Stimulated activated CD8-positive, alpha-beta memory T cell treated with anti-CD3 and anti-CD28 coated beads, Interleukin-4, amount 100 ng/mL, for 1 hour (primary cell): ENCODE results near the gene SLC25A51.

Source experiments
- DNase-seq, 2 donors: peaks; one replicate each; pipeline ENCODE4 v3.0.0-alpha.2; 2020; ENCODE audit warnings: low read depth in 2 of 2, low spot score in 1 of 2

The SLC25A51 gene

DNA sequence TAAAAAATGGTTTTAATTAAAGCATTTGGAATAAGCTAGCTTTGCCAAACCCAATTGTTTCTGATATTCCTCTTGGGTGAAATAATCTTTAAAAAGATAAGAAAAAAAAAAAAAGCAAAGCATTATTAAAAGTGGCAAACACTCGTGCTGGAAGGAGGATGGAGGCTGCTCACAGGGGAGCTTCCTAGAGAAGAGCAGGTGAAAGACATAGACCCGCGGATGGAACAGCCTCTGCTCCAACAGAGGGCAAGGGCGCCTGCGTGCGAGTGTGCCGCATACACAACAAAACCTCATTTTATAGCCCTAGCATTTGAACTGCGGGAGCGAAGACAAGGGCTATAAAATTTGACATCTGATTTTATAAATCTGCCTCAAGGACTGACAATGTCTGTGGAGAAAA is 33.4 kb upstream of the SLC25A51 start:
- DNase-seq, result no peak

DNA sequence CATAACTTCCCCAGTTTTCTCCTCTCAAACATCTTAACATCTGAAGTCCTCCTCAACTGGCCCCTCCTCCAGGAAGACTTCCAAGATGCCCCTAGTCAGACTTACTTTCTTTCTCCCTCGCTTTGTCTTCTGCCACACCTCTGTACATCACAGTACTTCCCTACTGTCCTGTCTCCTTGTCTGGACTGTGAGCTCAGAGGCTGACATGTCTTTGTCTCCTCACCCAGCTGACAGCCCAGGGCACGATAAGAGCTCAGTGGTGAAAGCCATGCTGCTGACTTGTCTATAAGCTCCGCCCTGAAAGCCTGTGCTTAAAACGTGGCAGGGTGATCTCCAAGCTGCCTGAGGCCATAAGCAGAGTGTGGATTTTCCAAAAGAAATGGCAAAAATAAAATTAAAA is 33.0 kb upstream of the SLC25A51 start:
- no peak for DNase-seq

DNA sequence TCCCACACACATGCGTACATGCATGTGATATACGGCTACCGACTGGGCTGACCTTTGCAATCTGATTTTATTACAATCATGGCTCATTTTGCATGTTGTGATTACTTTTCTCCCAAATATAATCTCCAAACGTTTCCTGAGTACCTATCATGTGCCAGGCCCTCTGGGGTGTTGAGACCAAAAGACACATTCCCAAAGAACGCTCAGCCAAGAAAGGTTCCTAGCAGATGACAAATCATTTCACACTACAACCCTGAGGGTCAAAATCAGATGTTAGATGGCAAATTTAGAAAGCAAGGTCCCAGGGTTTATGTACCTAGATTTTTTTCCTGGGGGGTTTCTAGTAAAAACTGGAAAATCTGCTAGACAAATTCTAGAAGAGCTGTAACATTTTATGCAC is 32.4 kb upstream of the SLC25A51 start:
- DNase-seq, result no peak

DNA sequence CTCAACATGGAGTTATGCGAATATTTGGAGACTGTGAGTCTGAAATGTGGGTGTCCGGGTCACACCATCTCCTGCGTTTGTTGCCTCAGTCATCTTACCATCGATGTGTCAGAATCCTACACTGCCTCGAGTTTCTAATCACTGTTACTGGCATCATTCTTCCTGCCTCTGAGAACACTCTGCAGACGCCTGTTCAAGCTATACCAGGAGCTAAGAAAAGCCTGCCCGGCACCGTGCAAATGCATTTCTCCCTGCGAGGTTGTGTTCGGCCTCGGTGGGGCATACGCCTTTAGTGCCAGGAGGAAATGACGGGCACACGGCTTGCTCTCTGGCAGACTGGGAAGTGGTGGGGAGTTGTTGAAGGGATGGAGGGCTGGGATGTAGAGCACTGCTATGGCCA is 31.2 kb upstream of the SLC25A51 start:
- no peak for DNase-seq

DNA sequence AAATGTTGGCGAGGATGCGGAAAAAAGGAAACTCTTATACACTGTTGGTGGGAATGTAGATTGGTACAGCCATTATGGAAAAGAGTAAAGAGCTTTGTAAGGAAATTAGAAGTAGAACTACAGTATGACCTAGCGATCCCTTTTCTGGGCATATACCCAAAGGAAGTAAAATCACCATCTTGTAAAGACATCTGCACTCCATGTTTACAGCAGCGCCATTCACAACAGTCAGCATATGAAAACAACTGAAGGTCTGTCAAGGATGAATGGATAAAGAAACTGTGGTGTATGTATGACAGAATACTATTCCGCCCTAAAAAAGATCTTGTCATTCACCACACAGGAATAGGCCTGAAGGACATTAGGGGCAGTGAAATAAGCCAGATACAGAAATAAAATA is 27.7 kb upstream of the SLC25A51 start:
- no peak for DNase-seq

DNA sequence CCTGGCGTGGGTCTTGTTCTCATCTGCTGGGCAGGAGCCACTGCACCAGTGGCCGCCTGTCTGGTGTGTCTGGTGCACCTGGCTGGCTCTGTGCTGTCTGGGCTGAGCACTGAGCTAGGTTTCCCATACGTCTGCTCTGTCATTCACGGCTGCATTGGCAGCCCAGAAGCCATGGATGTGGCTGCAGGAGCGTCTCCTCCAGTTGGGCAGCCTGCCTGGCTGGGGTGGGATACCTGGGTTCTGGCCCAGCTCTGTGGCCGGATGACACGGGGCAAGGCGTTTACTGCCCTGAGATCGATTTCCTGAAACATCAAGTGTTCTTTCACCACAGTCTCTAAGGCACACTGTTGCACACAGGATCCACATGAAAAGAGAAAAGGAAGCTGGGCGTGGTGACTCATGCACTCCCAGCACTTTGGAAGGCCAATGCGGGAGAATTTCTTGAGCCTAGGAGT is 25.5 kb upstream of the SLC25A51 start:
- no peak for DNase-seq

DNA sequence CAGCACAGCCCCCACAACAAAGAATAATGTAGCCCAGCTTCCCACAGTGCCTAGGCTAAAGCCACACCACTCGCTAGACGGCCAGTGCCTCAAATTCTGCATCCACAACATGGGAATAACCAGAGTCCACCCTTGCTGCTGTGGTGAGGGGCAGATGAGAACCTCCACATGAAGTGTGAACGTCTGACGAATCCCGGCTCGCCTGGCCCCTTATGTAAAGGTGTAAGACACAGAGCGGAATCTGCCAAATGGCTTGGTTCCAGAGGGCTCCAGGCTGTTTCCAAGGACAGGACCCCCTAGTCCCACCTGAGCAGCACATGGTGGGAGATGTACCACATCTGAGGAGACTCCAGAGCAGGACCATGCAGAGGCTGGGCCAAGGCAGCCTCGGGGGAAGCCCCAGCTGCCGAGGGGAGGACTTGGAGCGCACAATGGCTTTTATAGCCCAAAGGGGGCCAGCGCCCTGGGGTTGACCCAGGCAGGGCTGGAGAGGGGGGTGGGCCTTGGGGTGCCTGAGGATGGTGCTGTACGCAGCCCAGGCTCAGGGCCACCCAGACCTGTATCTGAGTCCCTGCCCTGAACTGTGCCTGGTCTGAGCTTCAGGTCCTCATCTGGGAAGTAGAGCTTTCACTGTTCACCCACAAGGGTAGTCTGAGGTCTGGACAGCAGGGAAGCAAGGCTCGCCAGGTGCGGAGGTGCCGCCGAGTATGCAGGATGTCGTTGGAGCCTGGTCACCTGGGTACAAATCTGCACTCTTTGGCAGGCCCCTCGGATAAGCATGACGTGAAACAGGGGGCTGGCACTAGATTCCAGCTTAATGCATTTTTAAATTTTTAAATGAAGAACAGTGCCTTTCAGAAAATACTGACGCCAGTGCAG is 24.9 kb upstream of the SLC25A51 start:
- no peak for DNase-seq

DNA sequence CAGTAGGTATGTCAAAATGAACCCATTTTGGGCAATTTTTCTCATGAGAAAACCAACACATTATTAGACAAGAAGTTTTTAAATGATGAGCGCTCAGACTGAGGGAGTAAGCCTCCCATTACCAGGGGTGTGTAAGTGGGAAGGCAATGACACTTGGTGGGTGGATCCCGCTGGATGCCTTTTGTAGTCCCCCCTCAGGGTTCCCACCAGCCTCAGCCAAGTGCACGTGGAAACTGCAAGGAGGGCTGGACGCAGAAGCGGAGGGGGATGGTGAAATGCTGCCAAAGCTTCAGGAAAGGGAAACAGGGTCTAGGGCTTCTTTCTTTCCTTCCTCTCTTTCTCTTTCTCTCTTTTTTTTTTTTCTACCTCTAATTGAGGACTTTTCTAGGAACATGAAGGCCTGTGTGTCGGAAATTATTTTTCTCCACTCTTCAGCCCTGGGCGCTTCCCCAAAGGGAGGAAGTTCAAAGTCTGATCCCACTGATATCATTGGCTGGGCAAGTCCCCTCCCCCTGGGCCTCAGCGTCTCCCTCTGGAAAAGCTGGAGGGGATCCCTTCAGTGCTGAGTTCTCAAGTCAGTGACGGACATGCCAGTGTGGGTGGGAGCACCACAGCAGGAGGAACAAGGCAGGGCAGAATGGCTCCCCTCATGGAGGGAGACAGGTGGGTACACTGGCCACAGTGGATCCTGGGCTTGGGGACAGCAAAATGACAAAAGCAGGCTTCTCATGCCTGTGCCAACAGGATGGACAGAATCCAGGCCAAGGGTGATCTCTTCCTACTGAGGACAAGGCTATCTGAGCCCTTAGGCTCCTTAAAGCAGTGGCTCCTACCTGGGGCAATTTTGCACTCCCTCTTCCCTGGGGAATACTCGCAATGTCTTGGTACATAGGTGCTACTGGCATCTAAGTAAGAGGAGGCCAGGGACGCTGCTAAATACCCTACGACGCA is 23.9 kb upstream of the SLC25A51 start:
- no peak for DNase-seq

DNA sequence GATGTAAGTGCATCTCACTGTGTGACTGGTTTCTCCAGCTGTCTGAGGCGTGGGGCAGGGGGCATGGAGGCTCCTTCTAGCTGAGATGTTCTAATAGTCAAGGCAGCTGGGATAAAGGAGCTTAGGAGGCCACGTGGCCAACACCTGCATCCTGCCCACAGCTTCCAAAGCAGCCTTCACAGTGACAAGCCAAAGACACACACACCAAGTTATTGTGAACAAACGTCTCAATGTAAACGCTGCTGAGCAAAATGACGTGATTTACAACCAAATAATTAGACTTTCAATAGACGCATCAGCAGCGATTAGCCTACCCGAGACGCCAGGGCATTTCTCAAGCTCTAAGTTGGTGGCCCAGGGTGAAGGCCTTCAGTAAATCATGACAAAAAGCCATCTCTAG is 23.2 kb upstream of the SLC25A51 start:
- DNase-seq, result no peak

DNA sequence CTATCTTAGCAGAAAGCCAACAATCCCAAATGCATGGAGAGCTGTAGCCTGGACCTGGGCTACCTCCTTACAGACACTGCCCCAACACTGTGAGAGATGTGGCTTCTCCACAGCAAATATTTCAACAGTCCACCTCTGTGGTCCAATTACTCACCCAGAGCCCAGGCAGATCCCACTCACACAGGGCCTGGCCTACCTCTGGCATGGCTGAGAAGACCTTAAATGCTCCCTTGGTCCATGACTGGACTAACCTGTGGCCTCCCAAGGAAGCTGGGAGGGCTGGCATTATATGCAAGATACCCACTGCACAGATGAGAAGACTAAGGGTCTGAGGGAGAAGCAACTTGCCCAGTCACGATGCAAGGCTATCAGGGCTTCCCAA is 22.8 kb upstream of the SLC25A51 start:
- DNase-seq, result no peak

DNA sequence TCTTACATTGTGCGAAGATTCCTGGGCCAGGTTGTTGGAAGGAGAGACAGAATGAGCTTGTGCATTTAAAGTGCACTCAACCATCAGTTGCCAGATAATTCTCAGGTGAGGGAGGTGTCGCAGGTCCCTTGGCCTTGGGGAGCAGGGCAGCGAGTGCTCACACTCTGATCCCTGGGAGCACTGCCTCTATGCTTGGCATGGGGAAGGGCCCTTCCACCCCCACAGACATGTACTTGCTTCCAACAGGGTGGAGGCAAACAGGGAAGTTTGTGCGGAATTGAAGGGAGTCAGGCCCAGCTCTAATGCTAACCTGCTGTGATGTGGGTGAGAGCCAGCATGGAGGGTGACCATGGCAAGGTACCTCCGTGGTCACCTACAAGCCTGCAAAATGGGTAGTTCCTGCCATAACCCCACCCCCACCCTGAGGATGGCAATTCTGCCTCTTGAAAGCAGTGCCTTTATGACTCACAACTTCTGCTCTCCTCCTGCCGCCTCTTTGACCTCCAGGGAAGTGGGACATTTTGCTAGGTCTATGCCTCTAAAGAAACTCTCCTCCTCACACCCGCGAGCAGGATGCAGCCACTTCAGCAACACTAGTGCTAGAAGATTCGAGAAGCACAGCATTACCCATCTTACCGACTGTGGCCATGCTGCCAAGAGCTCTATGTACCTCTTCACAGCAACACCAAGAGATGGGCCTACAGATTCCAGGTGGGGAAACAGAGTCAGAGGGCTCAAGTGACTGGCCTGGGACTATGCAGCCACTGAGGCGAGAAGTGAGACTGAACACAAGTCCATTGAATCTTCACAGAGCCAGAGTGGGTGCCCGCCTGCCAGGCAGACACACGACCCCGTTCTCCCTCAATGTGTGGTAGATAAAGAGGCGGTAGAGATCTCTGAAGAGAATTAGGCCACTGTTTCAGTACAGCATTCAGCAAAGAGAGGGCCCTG is 22.1 kb upstream of the SLC25A51 start:
- no peak for DNase-seq

DNA sequence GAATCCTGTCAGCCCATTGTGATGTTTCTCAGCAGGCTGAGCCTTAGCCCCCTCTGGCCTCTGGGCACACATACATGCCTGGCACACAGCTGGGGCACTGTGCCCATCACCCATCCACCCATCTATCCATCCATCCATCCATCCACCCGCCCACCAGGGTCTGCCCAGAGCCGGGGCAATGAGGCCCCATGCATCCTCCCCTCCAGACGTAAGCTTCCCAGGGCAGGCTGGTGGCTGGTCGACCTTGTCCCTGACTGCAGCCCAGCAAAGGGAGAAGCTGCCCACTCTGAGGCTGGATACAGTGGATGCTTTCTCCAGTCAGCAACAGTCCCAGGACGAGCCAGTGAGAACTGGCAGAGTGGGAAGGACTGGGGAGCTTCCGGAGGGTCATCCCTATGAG is 21.1 kb upstream of the SLC25A51 start:
- no peak for DNase-seq

DNA sequence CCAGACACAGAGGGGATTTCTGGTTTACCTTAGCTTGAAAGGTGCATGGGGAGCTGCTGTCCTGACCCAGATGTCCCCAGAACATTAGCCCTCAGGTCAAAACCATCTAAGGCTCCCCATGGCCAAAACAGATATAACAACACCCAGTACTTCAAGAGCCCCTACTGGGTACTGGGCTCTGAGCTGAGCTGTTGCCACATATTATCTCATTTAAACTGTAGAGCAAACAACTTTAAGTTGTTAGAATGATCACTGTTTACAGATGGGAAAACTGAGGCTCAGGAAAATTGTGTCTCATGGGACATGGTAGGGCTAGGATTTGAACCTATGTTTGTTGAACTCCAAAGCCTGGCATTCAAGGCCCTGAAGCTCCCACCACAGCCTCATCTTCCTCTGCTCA is 20.6 kb upstream of the SLC25A51 start:
- DNase-seq, result no peak

DNA sequence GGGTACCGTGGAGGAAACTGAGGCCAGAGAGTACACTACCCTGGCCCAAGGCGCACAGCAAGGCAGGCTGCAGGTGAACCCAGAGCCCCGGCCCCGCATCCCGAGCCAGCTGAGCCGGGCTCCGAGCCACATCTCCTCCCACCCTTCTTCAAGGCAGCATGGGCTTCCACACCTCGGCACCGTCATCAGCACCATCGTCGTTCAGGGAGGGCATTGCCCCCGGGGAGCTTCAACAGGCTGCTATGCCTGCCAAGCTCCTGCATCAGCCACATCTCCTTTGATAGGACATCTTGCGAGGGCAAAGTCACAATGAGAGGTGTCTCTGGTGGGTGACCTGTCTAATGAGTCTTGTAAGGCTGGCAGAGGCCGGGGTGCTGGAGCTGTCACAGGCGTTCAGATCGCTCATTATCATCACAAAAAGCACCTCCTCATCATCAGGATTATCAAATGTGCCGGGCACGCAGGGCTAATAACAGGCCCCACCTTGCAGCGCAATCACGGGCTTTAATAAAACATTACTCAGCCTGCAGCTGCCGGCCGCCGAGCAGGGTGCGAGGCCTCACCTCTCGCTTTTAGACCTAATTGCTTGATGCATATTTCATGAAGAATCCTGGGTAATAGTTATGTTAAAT is 20.0 kb upstream of the SLC25A51 start:
- DNase-seq, result no peak

DNA sequence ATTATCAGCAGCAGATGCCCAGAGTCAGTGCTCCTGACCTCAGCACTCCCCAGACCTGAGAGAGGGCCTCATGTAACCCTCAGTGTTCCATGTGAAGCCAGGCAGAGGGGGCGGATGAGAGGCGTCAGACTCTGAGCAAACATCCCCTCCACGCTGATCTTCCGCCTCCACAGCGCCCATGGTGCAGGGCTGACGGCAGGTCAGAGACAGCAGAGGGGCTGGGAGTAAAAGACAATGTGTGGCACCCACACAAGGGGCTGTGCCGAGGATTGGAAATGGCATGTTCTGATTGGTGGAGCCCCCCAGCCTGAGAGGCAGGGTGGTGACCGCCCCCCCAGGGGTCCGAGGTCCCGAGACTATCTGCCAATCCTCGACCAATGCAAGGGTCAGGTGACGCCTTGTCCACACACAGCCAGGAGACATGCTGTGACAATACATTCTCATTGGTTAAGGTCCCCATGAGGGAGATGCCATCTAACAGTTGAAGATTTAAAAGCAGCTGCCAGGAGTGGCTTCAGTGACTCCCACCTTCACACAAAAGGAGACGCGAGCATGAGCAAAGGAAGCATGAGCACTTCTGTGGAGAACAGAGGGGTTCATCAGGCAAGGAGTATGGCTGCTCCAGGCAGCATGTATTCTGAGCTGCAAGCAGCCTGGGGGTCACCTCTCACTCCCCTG is 19.3 kb upstream of the SLC25A51 start:
- DNase-seq, result no peak

DNA sequence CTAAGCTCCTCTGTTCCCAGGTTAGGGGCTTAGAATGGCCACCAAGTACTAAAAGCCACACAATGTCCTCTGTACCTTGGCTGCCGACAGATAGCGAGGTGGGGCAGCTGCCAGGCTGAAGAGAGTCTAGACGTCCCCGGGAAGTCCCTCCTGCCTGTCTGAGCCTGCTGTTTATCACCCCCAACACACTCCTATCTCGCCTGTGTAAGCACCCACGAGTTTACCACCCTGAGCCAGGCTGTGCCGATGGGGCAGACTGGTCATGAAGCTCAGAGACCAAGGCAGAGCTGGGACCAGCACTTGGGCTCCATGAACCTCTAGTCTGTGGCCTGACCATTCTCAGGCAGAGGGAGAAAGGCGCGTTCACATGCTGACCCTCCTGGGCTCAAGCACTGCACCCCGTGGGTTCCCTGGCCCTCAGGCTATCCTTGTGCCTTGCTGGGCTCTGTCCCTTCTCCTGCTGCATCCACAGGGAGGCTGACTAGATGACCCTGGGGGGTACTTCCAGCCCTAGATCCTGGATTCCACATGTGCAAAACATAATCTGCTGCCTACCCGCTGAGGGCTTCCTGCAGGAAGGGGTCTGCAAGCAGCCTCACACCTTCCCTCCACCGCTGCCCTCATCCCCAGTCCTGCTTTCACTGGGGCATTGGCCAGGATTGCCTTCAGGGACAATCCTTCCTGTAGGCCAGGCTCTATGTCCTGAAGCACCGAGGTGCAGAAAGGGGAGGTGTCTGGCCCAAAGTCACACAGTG is 18.6 kb upstream of the SLC25A51 start:
- no peak for DNase-seq

DNA sequence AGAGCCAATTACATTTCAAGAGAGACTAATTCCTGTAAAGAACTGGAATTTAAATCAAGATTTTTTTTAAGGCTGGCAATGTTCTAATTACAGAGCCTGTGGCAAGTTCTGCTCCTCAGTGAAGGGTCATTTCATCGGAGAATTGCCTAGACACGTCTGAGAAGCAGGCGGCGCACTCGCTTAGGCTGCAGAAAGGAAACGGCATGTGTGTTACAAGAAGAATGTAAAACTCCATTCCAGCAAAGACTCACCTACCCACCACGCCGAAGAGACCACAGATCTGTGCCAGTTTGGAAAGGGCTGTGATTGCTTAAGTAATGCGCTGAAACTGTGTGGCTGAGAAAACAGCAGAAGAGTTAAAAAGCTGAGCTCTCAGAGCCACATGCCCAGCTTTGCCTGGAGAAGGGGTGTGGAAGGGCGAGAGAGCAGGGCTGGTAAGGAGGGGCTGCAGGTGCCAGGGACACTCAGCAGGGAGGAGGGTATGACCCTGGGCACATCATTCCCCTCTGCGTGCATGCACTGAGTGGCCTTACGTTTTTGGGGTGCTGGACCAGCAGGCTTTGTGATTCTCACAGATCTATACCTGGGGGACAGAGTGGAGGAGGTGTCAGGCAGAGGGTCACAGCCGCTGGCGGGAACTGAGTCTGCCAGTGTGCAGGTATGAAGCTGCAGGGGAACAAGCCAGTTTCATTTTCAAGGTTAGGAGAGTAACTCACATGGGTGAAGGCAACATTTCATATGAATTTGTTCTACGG is 17.8 kb upstream of the SLC25A51 start:
- DNase-seq, result no peak

DNA sequence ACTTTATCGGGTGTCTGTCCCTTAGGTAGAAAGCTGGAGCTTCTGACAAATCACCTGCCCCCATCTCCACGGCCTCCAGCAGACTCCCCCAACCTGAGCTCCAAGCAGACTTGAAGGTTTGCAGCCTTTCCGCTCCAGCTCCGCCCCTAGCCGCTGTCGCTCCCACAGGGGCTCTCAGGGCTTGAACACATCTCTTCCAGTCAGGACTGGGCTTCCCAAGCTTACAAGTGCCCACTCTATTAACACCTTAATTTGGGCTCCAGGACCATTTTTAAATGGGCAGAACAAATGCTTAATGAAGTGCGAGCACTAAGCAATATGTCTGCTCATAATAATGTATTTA is 17.2 kb upstream of the SLC25A51 start:
- no peak for DNase-seq
